AG09309 (cell line): ENCODE results near the gene CYP1A2.

ENCODE experiments used
- DNase-seq: peaks from one replicate; pipeline ENCODE4 v3.0.0-alpha.2; 2010; ENCODE audit warnings: low read depth
- H3K4me3 ChIP-seq: 2 replicates; pipeline ENCODE4 v1.5.1; 2011; ENCODE audit warnings: mild to moderate bottlenecking, low read depth, low read length, moderate library complexity; ENCODE audit not compliant: control insufficient read depth
- TF ChIP-seq, protein P1 (sequence below): IDR thresholded peaks from 2 replicates; pipeline ENCODE4 v1.5.1; 2011; ENCODE audit warnings: mild to moderate bottlenecking, low read depth, low read length, inconsistent platforms; ENCODE audit not compliant: insufficient read depth, control insufficient read depth; ENCODE audit errors: missing control alignments

CYP1A2 gene

DNA sequence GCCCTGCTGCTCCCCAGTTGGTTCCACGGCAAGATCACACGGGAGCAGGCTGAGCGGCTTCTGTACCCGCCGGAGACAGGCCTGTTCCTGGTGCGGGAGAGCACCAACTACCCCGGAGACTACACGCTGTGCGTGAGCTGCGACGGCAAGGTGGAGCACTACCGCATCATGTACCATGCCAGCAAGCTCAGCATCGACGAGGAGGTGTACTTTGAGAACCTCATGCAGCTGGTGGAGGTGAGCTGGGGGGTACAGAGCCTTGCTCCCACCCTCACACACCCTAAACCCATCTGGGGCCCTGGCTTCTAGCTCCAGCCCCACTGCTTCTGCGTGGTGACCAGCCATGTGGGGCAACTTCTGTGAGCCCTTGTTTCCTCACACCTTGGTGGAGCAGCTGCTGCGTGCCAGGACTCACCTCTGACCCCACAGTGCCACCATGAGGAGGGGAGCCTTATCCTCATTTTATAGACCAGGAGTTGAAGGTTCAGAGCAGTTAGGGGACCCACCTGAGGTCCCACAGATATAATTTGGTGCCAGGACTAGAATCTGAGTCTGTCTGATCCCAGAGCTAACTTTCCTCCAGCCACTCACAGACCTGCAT lies 50.7 kb downstream of the CYP1A2 start:
- no peak for DNase-seq
- TF ChIP-seq, protein P1, sequence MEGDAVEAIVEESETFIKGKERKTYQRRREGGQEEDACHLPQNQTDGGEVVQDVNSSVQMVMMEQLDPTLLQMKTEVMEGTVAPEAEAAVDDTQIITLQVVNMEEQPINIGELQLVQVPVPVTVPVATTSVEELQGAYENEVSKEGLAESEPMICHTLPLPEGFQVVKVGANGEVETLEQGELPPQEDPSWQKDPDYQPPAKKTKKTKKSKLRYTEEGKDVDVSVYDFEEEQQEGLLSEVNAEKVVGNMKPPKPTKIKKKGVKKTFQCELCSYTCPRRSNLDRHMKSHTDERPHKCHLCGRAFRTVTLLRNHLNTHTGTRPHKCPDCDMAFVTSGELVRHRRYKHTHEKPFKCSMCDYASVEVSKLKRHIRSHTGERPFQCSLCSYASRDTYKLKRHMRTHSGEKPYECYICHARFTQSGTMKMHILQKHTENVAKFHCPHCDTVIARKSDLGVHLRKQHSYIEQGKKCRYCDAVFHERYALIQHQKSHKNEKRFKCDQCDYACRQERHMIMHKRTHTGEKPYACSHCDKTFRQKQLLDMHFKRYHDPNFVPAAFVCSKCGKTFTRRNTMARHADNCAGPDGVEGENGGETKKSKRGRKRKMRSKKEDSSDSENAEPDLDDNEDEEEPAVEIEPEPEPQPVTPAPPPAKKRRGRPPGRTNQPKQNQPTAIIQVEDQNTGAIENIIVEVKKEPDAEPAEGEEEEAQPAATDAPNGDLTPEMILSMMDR, result no peak
- H3K4me3 ChIP-seq, result no peak overlapping the region

DNA sequence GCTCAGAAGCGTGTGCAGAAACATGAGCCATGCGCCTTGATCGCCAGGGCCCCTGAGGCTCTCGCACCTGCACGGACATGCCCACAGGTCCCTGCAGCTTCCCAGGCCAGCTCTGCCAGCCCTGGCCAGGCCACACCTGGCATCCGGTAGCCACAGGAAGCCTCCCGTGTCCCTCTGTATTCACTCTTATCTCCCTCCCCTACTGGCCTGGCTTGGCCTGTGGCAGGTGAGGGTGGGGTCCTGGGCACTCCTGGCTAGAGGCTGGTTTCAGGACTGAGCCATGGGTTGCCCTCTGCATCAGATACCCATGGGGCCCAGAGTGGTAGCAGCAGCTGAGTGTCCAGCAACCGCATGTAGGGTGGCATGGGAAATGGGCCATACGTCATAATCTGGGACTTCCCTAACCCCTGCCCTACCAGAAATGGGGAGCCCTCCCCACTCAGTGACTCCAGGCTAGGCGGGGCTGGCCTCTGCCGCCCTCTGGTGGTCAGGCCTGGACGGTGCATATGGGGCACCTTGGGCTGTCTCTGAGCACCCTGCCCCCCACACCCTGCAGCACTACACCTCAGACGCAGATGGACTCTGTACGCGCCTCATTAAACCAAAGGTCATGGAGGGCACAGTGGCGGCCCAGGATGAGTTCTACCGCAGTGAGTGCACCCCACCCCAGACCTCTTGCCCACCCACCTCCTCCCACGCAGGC lies 51.4 kb downstream of the CYP1A2 start:
- H3K4me3 ChIP-seq, result no peak overlapping the region
- DNase-seq, result no peak
- TF ChIP-seq, protein P1, result peak; percentile 99

DNA sequence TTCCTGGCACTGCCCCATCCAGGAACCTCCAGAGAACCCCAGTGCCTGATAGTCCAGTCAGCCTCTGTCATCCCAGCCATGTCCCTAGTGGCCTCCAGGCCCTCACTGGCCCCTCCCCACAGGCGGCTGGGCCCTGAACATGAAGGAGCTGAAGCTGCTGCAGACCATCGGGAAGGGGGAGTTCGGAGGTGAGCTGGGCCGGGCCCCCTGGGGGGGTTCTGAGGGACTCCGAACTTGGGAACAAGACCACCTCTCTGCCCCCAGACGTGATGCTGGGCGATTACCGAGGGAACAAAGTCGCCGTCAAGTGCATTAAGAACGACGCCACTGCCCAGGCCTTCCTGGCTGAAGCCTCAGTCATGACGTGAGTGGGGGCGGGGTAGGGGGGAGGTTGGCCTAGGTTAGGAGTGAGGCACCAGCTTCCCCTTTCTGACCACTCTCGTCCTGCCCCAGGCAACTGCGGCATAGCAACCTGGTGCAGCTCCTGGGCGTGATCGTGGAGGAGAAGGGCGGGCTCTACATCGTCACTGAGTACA lies 52.0 kb downstream of the CYP1A2 start:
- H3K4me3 ChIP-seq, result no peak overlapping the region
- TF ChIP-seq, protein P1, result no peak
- no peak for DNase-seq

DNA sequence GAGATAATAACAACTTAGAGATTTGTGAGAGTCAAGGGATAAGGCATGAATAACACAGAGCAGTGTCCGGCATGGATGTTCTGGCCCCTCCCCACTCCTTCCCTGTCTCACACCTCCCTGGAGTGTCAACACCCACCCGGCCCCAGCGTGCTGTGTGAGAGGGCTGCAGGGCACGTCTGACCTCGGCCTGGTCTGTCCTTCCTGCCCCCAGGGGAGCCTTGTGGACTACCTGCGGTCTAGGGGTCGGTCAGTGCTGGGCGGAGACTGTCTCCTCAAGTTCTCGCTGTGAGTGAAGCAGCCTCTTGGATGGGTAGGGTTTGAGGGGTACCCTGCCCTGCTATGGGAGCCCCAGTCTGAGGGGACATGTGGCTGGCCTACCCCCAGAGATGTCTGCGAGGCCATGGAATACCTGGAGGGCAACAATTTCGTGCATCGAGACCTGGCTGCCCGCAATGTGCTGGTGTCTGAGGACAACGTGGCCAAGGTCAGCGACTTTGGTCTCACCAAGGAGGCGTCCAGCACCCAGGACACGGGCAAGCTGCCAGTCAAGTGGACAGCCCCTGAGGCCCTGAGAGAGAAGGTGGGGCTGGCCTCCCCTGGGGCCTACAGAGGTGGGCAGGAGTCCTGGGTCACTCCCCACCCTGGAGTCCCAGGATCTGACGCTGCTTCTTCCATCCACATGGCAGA lies 52.8 kb downstream of the CYP1A2 start:
- no peak for DNase-seq
- TF ChIP-seq, protein P1, result no peak
- no peak overlapping the region for H3K4me3 ChIP-seq

DNA sequence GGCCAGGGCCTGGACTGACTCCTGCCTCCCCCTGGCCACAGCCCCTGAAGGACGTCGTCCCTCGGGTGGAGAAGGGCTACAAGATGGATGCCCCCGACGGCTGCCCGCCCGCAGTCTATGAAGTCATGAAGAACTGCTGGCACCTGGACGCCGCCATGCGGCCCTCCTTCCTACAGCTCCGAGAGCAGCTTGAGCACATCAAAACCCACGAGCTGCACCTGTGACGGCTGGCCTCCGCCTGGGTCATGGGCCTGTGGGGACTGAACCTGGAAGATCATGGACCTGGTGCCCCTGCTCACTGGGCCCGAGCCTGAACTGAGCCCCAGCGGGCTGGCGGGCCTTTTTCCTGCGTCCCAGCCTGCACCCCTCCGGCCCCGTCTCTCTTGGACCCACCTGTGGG lies 53.6 kb downstream of the CYP1A2 start:
- TF ChIP-seq, protein P1, result no peak
- DNase-seq, result no peak
- H3K4me3 ChIP-seq, result no peak overlapping the region

DNA sequence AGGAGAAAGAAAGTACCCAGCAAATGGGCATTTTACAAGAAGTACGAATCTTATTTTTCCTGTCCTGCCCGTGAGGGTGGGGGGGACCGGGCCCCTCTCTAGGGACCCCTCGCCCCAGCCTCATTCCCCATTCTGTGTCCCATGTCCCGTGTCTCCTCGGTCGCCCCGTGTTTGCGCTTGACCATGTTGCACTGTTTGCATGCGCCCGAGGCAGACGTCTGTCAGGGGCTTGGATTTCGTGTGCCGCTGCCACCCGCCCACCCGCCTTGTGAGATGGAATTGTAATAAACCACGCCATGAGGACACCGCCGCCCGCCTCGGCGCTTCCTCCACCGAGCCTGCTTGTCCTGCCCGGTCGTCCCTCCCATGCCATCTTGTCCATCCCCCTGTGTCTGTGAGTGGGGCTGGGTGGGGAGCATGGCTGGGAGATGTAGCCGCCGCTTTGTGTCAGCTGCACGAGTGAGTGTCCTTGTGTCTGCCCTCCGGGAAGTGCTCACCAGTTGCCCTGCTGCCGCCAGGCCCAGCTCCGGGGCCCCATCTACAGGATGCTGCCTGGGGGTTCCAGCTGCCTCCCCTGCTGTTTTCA lies 54.3 kb downstream of the CYP1A2 start:
- DNase-seq, result no peak
- no peak overlapping the region for H3K4me3 ChIP-seq
- TF ChIP-seq, protein P1, result no peak
